ENCODE data around the gene SOX5. TPM values are rescaled to one million over a fixed set of nuclear protein-coding genes. Genes with fewer than 3 reads are reported as not detected.
"Not testable (repeated sequence)": the region's sequence is repeated elsewhere in the genome, so short reads cannot be mapped to it uniquely, and the experiment has no call there.

SOX5 gene
- total and polyA plus RNA-seq, 3 donors from 2014 or later, result 26.0 to 93.3 (median 29.2) TPM

- Histone ChIP-seq H3K4me1 (no peaks in the 10 kb centered on the region), H3K9me3 (no peaks in the 10 kb centered on the region), H3K4me3 (no peak overlapping the region), H3K27me3 (no peaks in the 10 kb centered on the region), H3K27ac (no peak overlapping the region), H3K36me3 (ENCODE audit: low read depth, missing control alignments) (no peaks in the 10 kb centered on the region)
- no peak for DNase-seq
- intact Hi-C loops (cut with DNase I; ENCODE audit: low total_unique reads), result no loop called here
- 89 to 92% methylated on average over 1 of the region's 1 CpG for WGBS, 2 donors
- TF ChIP-seq CTCF (IDR thresholded peaks at IDR 0.05) (no peak), POLR2A (IDR thresholded peaks at IDR 0.05) (no peak)
Observed at GRCh38 chr12:23493672-23494071, 455.8 kb downstream of the SOX5 start.

GRCh38 chr12:23491029-23491428 is 458.4 kb downstream of the SOX5 start:
- H3K36me3 ChIP-seq (ENCODE audit: low read depth, missing control alignments); H3K4me3 ChIP-seq; H3K27me3 ChIP-seq; H3K9me3 ChIP-seq; intact Hi-C loops (cut with DNase I; ENCODE audit: low total_unique reads); DNase-seq; H3K4me1 ChIP-seq; H3K27ac ChIP-seq: not testable (repeated sequence)
- 65 to 80% methylated on average over 3 of the region's 3 CpGs for WGBS, 2 donors

GRCh38 chr12:23488130-23488529 is 461.3 kb downstream of the SOX5 start:
- no peaks in the 10 kb centered on the region for H3K4me1 ChIP-seq
- H3K27ac ChIP-seq, result no peak overlapping the region
- TF ChIP-seq CTCF (IDR thresholded peaks at IDR 0.05), result no peak
- TF ChIP-seq POLR2A (IDR thresholded peaks at IDR 0.05), result no peak
- H3K4me3 ChIP-seq, result no peak overlapping the region
- no peak for DNase-seq
- no peaks in the 10 kb centered on the region for H3K36me3 ChIP-seq (ENCODE audit: low read depth, missing control alignments)
- WGBS, 2 donors, result 77 to 81% methylated on average over 2 of the region's 2 CpGs
- H3K27me3 ChIP-seq, result no peaks in the 10 kb centered on the region
- intact Hi-C loops (cut with DNase I; ENCODE audit: low total_unique reads), result no loop called here
- H3K9me3 ChIP-seq, result no peaks in the 10 kb centered on the region

- intact Hi-C loops (cut with DNase I; ENCODE audit: low total_unique reads), result no loop called here
- Histone ChIP-seq H3K9me3 (no peaks in the 10 kb centered on the region), H3K4me1 (no peaks in the 10 kb centered on the region), H3K36me3 (ENCODE audit: low read depth, missing control alignments) (no peaks in the 10 kb centered on the region), H3K27me3 (no peaks in the 10 kb centered on the region), H3K27ac (no peak overlapping the region), H3K4me3 (no peak overlapping the region)
- DNase-seq, result no peak
- TF ChIP-seq POLR2A (IDR thresholded peaks at IDR 0.05), result no peak
- no peak for TF ChIP-seq CTCF (IDR thresholded peaks at IDR 0.05)
- 70 to 82% methylated on average over 2 of the region's 2 CpGs for WGBS, 2 donors
Observed at GRCh38 chr12:23484238-23484637, 465.2 kb downstream of the SOX5 start.

GRCh38 chr12:23482571-23482970 is 466.9 kb downstream of the SOX5 start:
- Histone ChIP-seq H3K4me3 (no peak overlapping the region), H3K4me1 (no peaks in the 10 kb centered on the region), H3K36me3 (ENCODE audit: low read depth, missing control alignments) (no peaks in the 10 kb centered on the region), H3K9me3 (no peaks in the 10 kb centered on the region), H3K27ac (no peak overlapping the region), H3K27me3 (no peaks in the 10 kb centered on the region)
- 62 to 73% methylated on average over 1 of the region's 1 CpG for WGBS, 2 donors
- DNase-seq, result no peak
- TF ChIP-seq POLR2A (IDR thresholded peaks at IDR 0.05) (no peak), CTCF (IDR thresholded peaks at IDR 0.05) (no peak)
- intact Hi-C loops (cut with DNase I; ENCODE audit: low total_unique reads), result no loop called here
